Astrocyte of the cerebellum (primary cell): Measurements from ENCODE around the gene MYLIP.

Experiments used
- DNase-seq: peaks from one replicate; pipeline ENCODE4 v3.0.0-alpha.2; 2011; ENCODE audit warnings: low read depth
- H3K4me3 ChIP-seq: 2 replicates; pipeline ENCODE4 v1.5.1; 2011; ENCODE audit warnings: mild to moderate bottlenecking, low read depth, low read length, moderate library complexity
- CTCF ChIP-seq: IDR thresholded peaks from 2 replicates; pipeline ENCODE4 v1.5.1; 2012; ENCODE audit warnings: low read length, low read depth, moderate library complexity, mild to moderate bottlenecking; ENCODE audit errors: missing control alignments
- in situ Hi-C: cut with HindIII; loops from 2 replicates; pipeline ENCODE4 v1.10.0; 2017; ENCODE audit warnings: low sequenced_read_pairs

Gene MYLIP

GRCh38 chr6:16092990-16093389 lies 35.9 kb upstream of the MYLIP start:
- in situ Hi-C loops, result no loop called here
- no peak for DNase-seq
- no peak for TF ChIP-seq CTCF
- H3K4me3 ChIP-seq, result no peak overlapping the region

DNA sequence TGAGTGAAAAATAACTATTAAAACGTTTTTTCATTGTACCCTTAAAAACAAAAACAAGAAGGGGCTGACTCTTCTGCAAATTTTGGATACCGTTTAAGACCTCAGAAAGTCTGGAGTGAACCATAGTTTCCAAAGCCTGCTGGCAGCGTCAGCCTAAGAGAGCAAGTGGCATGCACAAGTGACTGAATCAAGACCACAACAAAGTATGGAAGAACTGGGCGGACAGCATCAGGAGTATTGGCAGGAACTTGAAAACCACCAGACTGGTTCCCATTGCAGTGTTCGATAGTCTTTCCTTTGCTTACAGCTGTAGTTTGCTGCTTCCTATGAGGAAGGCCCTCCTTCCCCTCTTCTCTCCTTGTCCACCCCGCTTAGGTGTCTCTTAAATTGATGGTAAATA lies 33.7 kb upstream of the MYLIP start:
- in situ Hi-C loops, result no loop called here
- no peak for DNase-seq
- TF ChIP-seq CTCF, result no peak
- no peak overlapping the region for H3K4me3 ChIP-seq

DNA sequence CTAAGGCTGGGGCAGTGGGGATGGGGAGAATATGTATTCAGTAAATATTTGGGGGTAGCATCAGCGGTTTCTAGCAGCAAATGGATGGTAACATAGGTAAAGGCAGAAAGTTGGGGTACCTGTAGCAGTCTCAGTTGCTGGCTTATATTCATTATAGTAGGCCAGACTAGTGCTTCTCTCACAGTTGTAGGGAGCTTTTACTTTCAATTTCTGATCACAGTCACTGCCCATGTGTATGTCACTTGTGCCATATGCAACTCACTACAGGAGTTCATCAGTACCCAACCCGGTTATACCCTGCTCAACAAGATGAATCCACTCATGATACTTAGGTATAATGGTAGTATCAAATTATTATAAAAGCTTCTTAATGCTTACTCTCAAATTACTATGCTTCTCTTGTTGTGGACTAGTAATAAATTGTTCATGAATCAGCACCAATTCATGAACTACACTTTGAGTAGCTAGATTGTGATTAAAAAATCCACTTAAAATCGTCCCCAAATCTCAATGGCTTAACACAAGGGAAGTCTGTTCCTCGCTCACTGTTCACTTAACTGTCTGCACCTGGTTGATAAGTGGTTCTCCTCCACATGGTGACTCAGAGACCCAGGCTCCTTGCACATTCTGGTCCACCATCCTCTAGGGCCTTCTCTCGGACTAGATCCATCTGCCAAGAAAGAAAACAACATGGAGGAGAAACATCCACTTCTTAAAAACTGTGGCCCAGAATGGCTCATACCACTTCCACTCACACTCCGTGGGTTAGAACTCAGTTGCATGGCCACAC lies 31.3 kb upstream of the MYLIP start:
- DNase-seq, result no peak
- TF ChIP-seq CTCF, result no peak
- no peak overlapping the region for H3K4me3 ChIP-seq
- in situ Hi-C loops, result no loop called here

- in situ Hi-C loops, result no loop called here
- DNase-seq, result no peak
- TF ChIP-seq CTCF, result no peak
- no peak overlapping the region for H3K4me3 ChIP-seq
These were observed 30.7 kb upstream of the MYLIP start for GRCh38 chr6:16098211-16098610.

DNA sequence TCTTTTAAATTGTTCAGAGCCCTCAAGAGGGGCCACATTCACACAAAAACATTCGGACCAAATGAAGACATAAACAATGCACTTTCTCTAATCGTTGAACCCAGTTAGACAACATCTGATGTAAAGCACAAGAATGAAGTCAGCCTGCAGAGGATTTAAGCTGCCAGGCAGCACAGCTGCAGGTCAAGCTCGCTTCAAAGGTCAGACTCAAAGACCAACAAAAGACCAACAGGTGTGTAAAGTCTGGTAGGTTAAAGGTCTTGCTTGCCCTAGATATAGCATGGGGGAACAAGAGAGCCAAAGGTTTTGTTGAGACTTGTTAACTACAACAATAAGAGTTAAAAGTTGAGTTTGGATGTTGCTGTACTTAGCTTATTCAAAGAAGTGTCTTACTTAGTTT lies 26.7 kb upstream of the MYLIP start:
- no peak for DNase-seq
- no peak overlapping the region for H3K4me3 ChIP-seq
- TF ChIP-seq CTCF, result no peak
- in situ Hi-C loops, result no loop called here

DNA sequence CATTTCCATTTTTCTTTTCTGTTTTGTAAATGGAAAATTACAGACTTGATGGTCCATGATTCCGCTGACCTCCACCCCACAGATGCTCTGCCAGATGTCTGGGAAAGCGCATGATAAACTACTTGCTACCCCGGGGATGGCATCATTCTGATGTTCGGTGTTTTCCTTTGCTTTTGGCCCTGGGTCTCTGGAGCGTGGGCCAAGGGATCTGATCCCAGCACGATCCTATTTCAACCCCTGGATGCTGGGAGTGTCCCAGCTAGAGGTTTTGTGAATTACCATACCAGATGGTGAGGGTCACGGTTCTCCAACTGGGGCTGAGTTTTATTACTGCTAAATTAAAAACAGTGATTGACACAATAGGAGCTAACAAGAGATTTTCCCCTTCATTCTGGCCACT lies 25.2 kb upstream of the MYLIP start:
- no peak for TF ChIP-seq CTCF
- in situ Hi-C loops, result no loop called here
- H3K4me3 ChIP-seq, result no peak overlapping the region
- no peak for DNase-seq
